Putamen (tissue), 1 donor: ENCODE measurements around the gene ERFL.

Experiments
- DNase-seq: peaks from one replicate; pipeline ENCODE4 v3.0.0-alpha.2; 2016; ENCODE audit warnings: low spot score

ERFL gene

DNA sequence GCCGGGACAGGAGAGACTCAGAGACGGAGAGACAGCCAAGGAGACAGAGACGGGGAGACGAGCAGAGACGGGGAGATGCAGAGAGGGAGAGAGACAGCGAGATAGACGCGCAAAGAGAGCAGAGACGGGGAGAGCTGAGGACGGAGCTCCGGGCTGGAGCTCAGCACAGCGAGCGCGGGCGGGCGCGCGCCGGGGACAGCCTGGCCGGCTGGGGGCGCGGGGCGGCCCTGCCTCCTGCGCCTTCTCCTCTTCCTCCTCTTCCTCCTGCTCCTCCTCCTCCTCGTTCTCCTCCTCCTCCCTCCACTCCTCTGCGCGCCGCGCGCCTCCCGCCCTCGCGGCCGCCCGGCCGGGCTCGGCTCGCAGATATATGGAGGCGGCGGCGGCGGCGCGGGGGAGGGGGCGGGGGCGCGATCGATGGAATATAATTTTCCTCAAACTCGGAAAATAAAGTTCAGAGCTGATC, at the start of gene ERFL:
Gene ERFL (minus strand): TSS at position 229 of the 463 bp plus-strand sequence. CDS start 15,530 bp downstream, outside the sequence.
- DNase-seq: no peak

- DNase-seq: no peak
These were observed 49.7 kb upstream of the ERFL start for GRCh38 chr19:41977916-41978315.

DNA sequence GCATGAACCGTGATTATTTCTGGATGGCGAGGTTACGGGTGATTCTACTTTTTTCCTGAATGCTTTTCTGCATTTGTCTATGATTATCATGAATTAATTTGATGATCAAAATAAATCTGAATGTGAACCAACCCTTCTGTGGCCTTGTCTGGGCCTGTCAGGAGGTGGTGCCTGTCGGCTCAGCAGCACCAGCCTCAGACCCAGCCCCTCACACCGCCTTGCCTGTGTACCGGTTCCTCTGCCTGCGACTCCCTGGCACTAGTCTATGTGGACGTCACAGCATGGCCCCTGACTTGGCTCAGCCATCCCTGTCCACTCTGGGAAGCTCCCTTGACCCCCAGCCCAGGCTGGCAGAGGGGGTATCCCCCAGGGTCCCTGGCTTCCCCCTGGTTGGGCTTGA, 46.4 kb upstream of the ERFL start:
- no peak for DNase-seq

DNA sequence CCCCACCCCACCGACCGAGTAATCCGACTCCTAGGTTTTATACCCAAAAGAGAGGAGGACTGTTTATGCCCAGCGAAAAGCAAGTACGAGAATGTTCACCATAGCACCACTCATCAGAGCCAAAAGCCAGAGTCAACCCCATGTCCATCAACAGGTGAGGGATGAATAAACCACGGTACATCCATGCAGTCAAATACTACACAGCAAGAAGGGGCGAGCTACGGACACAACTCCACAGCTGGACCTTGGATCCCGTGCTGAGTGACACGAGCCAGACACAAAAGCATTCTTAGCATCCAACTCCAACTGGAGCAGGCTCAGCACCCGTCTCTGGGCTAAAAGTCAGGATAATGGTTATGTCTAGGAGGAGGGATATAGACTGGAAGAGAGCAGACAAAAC, 43.1 kb upstream of the ERFL start:
- DNase-seq: no peak

DNA sequence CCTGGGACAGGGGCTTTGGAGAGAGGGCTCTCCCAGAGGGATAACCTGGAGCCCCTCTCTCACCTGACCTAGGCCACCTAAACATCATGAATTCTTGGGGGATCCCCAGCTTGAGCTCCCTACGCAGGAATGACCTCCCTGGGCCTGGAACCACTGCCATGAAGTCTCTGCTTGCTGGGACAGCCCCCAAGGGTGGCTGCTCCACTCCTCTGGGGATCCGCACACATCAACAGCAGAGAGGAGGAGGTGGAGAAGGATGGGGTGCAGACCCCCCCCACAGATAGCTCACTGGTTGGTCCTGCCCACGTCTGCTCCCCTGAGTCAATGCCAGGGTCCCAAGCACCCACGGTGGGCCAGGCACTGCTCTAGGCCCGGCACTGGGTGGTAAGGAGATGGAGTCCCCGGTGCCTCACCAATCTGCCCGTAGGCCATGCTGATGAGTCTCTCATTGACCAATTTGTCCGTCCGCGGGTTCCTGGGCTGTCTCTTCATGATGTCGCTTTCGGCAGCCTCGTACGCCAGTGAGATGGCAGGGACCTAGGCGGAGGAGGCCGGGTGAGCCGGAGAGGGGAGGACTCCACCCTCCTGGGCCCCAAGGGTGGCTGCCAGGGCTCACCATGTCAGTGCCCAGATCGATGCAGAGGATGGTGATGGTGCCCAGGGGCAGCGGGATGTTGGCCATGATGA, 41.7 kb upstream of the ERFL start:
- no peak for DNase-seq

GRCh38 chr19:41968751-41969595, 40.7 kb upstream of the ERFL start:
- no peak for DNase-seq

DNA sequence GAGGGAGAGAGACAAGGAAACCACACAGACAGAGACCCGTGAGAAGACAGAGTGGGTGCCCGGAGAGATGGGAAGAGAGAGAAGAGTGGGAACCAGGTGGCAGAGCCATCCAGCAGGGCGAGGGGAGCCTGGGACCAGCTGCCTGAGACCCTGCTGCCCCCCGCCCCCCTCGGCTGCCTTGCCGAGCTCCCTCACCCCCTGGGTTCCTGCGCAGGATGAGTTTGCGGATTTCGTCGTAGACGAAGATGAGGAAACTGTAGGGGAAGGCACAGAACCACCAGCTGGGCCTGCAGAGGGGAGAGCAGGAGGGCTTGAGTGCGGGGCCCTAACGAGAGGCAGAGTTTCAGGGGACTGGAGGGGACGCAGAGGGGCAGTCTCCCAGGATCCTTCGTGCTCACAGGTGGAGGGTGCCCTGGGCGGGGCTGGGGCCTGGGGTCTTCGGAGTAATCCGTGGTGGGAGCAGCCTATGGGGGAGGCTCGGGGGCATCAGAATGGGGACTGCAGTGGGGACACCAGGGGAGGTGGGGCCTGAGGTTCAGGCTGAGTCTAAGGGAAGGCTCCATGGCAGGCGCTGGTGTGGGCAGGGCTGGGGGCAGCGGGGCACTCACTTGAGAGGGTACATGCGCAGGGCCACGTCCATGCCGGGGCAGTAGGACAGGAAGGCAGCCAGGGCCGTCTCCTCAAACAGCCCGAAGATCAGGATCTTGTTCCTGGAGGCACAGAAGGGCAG, 39.0 kb upstream of the ERFL start:
- DNase-seq: no peak

GRCh38 chr19:41965106-41965505, 36.9 kb upstream of the ERFL start:
- DNase-seq: no peak

DNA sequence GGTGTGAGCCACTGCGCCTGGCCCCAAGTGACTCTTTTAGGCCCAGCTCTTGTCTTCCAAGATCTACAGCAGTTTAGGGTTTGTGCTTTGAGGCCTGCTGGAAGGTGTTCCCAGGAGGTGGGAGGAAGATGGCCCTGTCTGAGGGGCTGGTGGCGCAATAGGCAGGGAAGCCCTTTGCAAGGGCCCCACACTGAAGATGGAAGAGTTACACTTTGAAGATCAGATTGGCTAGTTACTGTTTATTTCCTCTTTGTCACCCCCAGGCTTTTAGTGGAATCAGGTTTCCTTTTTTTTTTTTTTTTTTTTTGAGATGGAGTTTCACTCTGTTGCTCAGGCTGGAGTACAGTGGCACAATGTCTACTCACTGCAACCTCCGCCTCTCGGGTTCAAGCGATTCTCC, 32.7 kb upstream of the ERFL start:
- DNase-seq: no peak

- DNase-seq: peak; percentile 93
These were observed 31.1 kb upstream of the ERFL start, which contains the start of gene RABAC1 for GRCh38 chr19:41959056-41960053. Gene RABAC1, minus strand, starts transcription at chr19:41959321. Its CDS starts 29 bp downstream, at chr19:41959292.

- DNase-seq: peak; percentile 27
These were observed 30.3 kb upstream of the ERFL start for GRCh38 chr19:41958367-41959055.

- DNase-seq: peak; percentile 31
These were observed 29.7 kb upstream of the ERFL start for GRCh38 chr19:41957838-41958366.

DNA sequence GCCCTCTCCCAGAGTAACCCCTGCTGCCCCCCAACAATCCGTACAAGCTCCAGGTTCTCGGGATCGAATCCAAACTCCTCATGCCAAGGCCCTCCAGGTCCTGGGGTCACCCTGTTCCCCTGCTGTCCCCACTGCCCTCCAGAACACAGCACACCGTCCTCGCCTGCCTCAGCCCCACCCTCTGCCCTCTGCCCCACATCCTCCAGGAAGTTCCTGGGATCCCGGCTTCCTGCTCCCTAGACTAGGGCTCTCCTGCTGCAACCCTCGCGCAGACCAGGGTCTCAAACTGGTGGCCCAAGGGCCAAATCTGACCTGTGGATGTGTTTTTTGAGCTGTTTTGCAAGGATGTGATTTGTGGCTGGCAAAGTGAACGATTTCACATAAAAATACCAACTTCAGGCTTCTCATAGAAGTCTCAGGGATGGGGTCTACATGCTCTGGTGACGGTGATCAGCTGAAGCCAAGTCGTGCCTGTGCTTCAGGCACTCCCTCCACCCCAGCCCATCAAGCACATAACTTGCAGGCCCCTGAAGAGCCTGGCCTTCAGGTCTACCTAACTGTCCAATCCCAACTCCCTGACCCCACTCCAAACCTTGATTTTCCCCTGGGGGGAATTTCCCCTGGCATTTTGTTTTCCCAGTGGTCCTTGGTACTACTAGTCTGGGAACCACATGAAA, 29.1 kb upstream of the ERFL start:
- no peak for DNase-seq

DNA sequence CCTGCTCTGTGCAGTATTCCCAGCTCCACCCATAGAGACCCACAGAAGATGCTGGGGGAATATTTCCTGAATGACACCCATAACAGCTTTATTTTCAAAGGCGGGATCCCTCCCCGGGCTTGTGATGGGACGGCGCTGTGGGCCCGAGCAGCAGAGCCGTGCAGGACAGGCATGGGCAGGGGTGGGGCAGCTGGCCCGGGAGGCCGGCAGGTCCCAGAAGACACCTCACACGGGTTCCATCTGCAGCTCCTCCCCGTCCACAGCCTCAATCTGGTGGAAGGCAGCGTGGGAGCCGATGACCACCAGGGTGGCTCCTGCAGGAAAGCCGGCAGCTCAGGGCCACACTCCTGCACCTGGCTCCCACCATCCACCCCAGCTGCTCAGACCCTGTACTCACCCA, 28.4 kb upstream of the ERFL start:
- DNase-seq: no peak

DNA sequence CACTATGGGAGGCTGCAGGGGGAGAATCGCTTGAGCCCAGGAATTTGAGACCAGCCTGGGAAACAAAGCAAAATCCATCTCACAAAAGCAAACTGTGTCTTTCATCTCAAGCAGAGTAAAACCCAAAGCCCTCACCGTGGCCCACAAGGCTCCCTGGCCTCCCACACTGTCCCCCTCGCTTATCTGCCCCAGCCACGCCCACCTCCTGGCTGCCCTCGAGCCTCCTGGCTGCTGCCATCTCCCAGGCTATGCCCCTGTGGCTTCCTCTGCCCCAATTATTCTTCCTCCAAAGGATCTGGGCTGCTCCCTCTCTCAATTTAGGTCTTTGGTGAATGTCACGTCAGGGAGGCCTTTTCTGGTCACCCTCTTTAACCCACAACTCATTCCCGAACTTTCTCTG, 27.3 kb upstream of the ERFL start:
- no peak for DNase-seq

DNA sequence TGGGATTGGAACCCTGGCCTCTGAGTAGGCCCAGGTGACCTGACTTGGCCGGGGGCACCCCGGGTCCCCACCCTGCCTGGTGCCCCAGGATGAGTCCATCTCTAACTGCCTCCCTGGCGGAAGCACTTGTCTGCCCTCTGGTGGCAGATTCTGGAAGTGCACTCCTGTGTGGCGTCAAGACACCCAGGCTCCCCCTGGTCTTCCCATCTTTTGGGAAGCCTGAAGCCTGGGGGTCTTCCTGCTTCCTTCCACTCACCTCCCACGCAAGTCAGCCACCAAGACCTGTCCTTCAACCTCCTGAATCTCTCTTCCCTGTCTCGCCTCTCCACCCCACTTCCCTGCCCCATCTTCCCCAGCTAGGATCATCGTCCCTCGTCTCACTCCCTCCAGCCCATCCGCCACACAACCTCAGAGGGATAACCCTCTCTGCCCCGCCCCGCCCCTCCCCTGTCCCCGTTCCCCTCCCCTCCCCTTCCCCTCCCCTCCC, 23.5 kb upstream of the ERFL start:
- peak; percentile 49 for DNase-seq

DNA sequence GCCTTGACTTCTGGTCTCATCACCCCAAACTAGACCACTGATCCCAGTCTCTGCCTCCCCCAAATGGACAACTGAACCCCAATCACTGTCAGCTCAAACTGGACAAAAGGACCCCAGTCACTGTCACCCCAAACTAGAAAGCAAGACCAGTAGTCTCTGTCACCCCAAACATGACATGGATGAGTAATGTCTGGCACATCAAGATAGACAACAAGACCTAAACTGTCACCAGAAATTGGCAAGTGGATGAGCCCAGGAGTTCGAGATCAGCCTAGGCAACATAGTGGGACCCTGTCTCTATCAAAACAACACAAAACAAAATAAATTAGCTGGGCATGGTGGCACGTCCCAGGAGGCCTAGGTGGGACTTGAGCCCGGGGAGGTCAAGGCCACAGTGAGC, 18.8 kb upstream of the ERFL start:
- DNase-seq: no peak

DNA sequence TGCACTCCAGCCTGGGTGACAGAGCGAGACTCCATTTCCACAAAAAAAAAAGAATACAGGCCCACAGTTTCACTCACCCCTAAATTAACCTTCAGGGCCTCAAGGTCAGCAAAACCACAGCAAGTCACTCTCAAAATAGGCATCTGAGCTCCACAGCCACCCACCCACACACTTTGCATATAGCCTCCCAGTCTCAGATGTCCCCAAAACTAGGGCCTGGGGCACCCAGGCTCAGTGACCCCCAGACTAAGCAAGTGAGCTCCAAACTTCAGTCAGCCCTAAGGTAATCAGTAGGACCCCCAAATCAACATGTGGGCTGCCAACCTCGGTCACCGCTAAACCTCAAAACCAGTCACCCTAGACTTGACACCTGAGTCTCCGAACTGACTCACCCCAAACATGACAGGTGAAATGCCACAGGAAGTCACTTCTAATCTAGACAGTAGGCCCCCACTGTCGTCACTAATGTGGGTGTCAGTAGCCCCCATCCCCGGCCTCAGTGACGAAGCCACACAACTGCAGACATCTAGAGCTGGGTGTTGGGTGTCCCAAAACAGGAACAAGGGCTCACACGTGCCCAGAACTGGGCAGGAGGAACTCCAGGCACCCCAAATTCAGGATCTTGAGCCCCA, 17.0 kb upstream of the ERFL start:
- DNase-seq: no peak

- no peak for DNase-seq
These were observed 16.1 kb upstream of the ERFL start for GRCh38 chr19:41944336-41944735.
